Measurements from ENCODE around the gene RBBP9.
"Not testable (repeated sequence)": the region's sequence is repeated elsewhere in the genome, so short reads cannot be mapped to it uniquely, and the experiment has no call there.

Gene RBBP9

GRCh38 chr20:18496740-18497592 is at the start of gene RBBP9:
TSS of gene RBBP9 (minus strand) at chr20:18497225. CDS start at chr20:18497167, 58 bp downstream.
- DNase-seq (ENCODE audit: low spot score), result no peak

GRCh38 chr20:18545566-18545965 is 48.5 kb upstream of the RBBP9 start:
- no peak for DNase-seq (ENCODE audit: low spot score)

- no peak for DNase-seq (ENCODE audit: low spot score)
Measured at GRCh38 chr20:18543932-18544331, 46.9 kb upstream of the RBBP9 start.

GRCh38 chr20:18543216-18543615 is 46.2 kb upstream of the RBBP9 start:
- no peak for DNase-seq (ENCODE audit: low spot score)

GRCh38 chr20:18541741-18542140 is 44.7 kb upstream of the RBBP9 start:
- no peak for DNase-seq (ENCODE audit: low spot score)

GRCh38 chr20:18537651-18538050 is 40.6 kb upstream of the RBBP9 start:
- no peak for DNase-seq (ENCODE audit: low spot score)

- no peak for DNase-seq (ENCODE audit: low spot score)
Measured at GRCh38 chr20:18533978-18534644, 37.1 kb upstream of the RBBP9 start.

GRCh38 chr20:18533491-18533890 is 36.5 kb upstream of the RBBP9 start:
- no peak for DNase-seq (ENCODE audit: low spot score)

GRCh38 chr20:18532626-18533025 is 35.6 kb upstream of the RBBP9 start:
- DNase-seq (ENCODE audit: low spot score), result no peak

GRCh38 chr20:18529041-18529440 is 32.0 kb upstream of the RBBP9 start:
- no peak for DNase-seq (ENCODE audit: low spot score)

GRCh38 chr20:18527836-18528235 is 30.8 kb upstream of the RBBP9 start:
- DNase-seq (ENCODE audit: low spot score), result no peak

GRCh38 chr20:18527339-18527738 is 30.3 kb upstream of the RBBP9 start:
- DNase-seq (ENCODE audit: low spot score), result no peak

GRCh38 chr20:18526761-18527160 is 29.7 kb upstream of the RBBP9 start:
- not testable (repeated sequence) for DNase-seq (ENCODE audit: low spot score)

- no peak for DNase-seq (ENCODE audit: low spot score)
Measured at GRCh38 chr20:18524646-18525045, 27.6 kb upstream of the RBBP9 start.

- DNase-seq (ENCODE audit: low spot score), result no peak
Measured at GRCh38 chr20:18523066-18523465, 26.0 kb upstream of the RBBP9 start.

- DNase-seq (ENCODE audit: low spot score), result not testable (repeated sequence)
Measured at GRCh38 chr20:18522066-18522465, 25.0 kb upstream of the RBBP9 start.

- DNase-seq (ENCODE audit: low spot score), result no peak
Measured at GRCh38 chr20:18515973-18516372, 18.9 kb upstream of the RBBP9 start.

GRCh38 chr20:18514127-18514526 is 17.1 kb upstream of the RBBP9 start:
- no peak for DNase-seq (ENCODE audit: low spot score)

GRCh38 chr20:18513208-18513607 is 16.2 kb upstream of the RBBP9 start:
- no peak for DNase-seq (ENCODE audit: low spot score)

GRCh38 chr20:18511571-18511970 is 14.5 kb upstream of the RBBP9 start:
- DNase-seq (ENCODE audit: low spot score), result no peak

GRCh38 chr20:18507218-18508191 is 10.5 kb upstream of the RBBP9 start, which contains the start of gene SEC23B:
TSS of gene SEC23B (plus strand) at chr20:18507940. CDS start at chr20:18510836, 2,896 bp downstream.
- DNase-seq (ENCODE audit: low spot score), result peak; percentile 97

GRCh38 chr20:18506744-18507143 is 9.7 kb upstream of the RBBP9 start:
- peak; percentile 10 for DNase-seq (ENCODE audit: low spot score)

Measured in hematopoietic multipotent progenitor cell treated with erythropoietin and hydrocortisone succinate and interleukin-3 and kit ligand, for 17 days (in vitro differentiated cells).